ENCODE results near the gene SLC7A1. TPM values are rescaled to one million over a fixed set of nuclear protein-coding genes. Genes with fewer than 3 reads are reported as not detected.

Gene SLC7A1
- total and polyA plus RNA-seq, 2 of the 13 experiments (the other 11 are each of a cell fraction or from before 2014, with no cell fraction given), result 14.5 to 15.3 TPM

GRCh38 chr13:29621841-29622240 is 26.4 kb upstream of the SLC7A1 start (continued):
- TF ChIP-seq LCORL (IDR thresholded peaks at IDR 0.05) (no peak), LCORL (CRISPR knock-in tag; IDR thresholded peaks at IDR 0.05) (no peak), ONECUT2 (CRISPR knock-in tag; IDR thresholded peaks at IDR 0.05) (no peak), ZNF383 (CRISPR knock-in tag; IDR thresholded peaks at IDR 0.05; ENCODE audit: borderline replicate concordance) (no peak), GATA4 (IDR thresholded peaks at IDR 0.05; ENCODE audit: borderline replicate concordance, low read depth) (no peak), ZNF781 (CRISPR knock-in tag; IDR thresholded peaks at IDR 0.05; ENCODE audit: borderline replicate concordance, not compliant biosample characterization) (no peak), ZSCAN5A (CRISPR knock-in tag; IDR thresholded peaks at IDR 0.05; ENCODE audit: borderline replicate concordance) (no peak)

GRCh38 chr13:29621051-29621800 is 25.7 kb upstream of the SLC7A1 start:
- Histone ChIP-seq H3K4me3 (replicated peaks in 1 of 3; ENCODE audit: insufficient read depth in 1 of 3, low read depth in 2 of 3, low read length in 3 of 3) (no peak overlapping the region), H3K79me2 (ENCODE audit: insufficient read depth, low read length) (no peaks in the 10 kb centered on the region), H3K4me2 (ENCODE audit: low read depth, low read length) (no peak overlapping the region), H3K27ac (ENCODE audit: extremely low read length, insufficient read depth, low read length) (no peak overlapping the region), H3K4me1 (ENCODE audit: insufficient read depth, low read length) (no peaks in the 10 kb centered on the region), H3K9me3 (ENCODE audit: low read length) (no peaks in the 10 kb centered on the region), H4K20me1 (ENCODE audit: insufficient read depth, low read length) (no peaks in the 10 kb centered on the region), H3K9ac (ENCODE audit: insufficient read depth, low read depth, low read length) (no peak overlapping the region), H3K27me3 (ENCODE audit: control insufficient read depth in 1 of 2, insufficient read depth in 2 of 2, low read length in 2 of 2) (no peaks in the 10 kb centered on the region; a peak in 1 of 5 replicates), H2AFZ (ENCODE audit: low read length) (no peak overlapping the region), H3K36me3 (replicated peaks in 1 of 2; ENCODE audit: control insufficient read depth in 1 of 2, insufficient read depth in 2 of 2, low read length in 2 of 2) (no peaks in the 10 kb centered on the region)
- intact Hi-C loops (cut with micrococcal nuclease; ENCODE audit: unreplicated experiment) (no loop called here), in situ Hi-C loops (cut with HindIII; ENCODE audit: extremely low pct_ligation_motif_present, low pct_unique_long_range_greater_than_20kb) (no loop called here)
- CTCF ChIA-PET (ENCODE audit: low intra/inter-chr PET ratio, low total read pairs), result no interaction called here
- ATAC-seq (no peak), DNase-seq (ENCODE audit: low spot score) (no peak), FAIRE-seq (no peak)
- POLR2A ChIA-PET, result no interaction called here
- WGBS (ENCODE audit: low lambda C conversion rate), result 0% methylated on average over 4 of the region's 4 CpGs
- no TSS peak for BruUV-seq (replicated peaks)
- TF ChIP-seq NFE2L2 (IDR thresholded peaks at IDR 0.05; ENCODE audit: low read length) (peak; percentile 49; the same call in 1 of the 2 replicates), CHD4 (IDR thresholded peaks at IDR 0.05; ENCODE audit: borderline replicate concordance, low read length) (no peak)
